SKM-1 (cell line): ENCODE results near the gene CXXC5.
A peak's percentile ranks its signal among the peaks of the same experiment; 100 is the strongest.

Experiments
- DNase-seq: peaks from one replicate; lab custom pipeline; 2025; ENCODE audit not compliant: unreplicated experiment; lab: John Stamatoyannopoulos, UW

The CXXC5 gene

GRCh38 chr5:139650689-139651042 lies 2.5 kb downstream of the CXXC5 start:
- DNase-seq, result no peak

GRCh38 chr5:139651043-139651834 lies 3.1 kb downstream of the CXXC5 start:
- DNase-seq, result no peak

GRCh38 chr5:139651853-139652787 lies 4.0 kb downstream of the CXXC5 start:
- DNase-seq, result no peak

DNA sequence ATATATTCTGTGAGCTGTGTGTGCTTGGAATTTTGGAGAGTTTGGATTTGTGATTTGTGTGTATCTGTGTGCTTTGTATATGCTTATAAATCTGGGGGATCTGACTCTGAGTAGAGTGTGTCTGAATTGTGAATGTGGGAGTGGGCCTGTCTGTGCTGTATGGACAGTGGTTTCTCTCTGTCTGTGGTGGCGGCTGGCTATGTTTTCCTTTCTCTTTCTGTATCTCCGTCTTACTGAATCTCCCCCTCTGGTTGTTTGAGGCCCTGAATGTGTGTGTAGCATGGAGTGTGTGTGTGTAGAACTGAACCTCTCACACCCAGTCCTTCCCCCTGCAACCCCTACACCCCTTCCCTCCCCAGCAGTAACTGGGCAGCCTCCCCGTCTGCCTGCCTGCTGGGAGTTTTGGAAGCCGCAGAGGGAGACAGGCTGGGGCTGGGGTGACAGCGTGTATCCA lies 4.7 kb downstream of the CXXC5 start:
- DNase-seq, result no peak

DNA sequence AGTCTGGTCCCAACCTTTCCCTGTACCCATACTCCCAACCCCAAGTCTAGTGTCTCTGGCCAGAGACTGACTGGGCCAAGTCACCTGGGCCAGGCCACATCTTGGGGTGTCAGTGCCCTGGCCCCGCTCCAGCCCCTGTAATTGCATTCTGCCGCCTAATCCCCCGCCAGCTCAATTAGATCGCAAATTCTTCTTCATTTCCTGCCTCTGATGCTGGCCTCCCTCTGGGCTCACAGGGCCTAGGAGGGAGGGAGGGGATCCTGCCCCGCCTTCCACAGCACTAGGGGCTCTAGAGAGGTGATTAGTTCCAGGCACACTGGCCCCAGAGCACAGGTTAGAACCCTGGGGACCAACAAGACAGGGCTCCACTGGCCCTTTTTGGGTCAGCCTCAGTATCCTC lies 5.5 kb downstream of the CXXC5 start:
- no peak for DNase-seq

DNA sequence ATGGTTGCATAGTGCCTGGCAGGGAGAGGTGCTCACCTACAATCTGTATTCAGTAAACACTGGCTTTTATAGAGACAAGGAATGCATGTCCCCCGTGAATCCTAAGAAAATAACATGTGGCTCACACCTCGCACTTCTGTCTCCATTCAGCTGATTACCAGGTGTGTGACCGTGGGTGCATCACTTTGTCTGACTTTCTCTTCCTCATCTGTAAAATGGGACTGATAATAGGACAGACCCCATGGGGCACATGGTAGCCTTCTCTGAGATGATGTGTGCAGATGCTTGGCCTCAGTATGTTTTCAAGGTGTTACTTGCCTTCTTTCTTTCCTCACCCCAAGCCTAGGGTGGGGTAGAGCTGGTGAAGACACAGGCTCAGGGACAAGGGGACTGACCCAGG lies 6.3 kb downstream of the CXXC5 start:
- no peak for DNase-seq

DNA sequence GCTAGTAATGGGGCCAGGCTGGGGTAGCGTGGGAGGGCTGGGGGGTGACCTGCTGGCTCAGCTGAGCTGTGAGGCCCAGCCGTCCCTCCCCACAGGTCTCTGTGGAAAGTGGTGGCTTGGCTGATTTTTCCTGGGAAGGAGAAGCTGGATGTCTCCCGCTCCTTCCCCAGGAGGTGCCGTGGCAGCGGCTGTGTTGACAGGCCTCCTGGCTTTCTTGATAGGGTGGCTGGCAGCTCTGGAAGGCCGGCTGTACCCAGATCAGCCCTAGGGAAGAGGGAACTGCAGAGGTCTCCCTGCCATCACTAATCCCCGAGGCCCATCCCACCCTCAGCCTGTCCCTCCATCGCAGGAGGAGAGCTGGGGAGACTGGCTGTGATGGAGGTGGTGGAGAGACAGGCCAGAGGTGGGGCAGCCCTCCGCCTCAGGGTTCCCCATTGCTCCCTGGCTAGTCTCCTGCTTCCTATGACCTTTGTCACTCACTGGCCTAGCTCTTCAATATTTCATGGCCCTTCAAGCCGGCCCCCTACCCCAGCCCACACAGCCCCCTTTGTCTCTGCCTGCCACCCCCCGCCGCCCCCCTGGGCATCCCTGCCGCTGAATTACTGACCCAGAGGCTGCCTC lies 6.8 kb downstream of the CXXC5 start:
- DNase-seq, result no peak

DNA sequence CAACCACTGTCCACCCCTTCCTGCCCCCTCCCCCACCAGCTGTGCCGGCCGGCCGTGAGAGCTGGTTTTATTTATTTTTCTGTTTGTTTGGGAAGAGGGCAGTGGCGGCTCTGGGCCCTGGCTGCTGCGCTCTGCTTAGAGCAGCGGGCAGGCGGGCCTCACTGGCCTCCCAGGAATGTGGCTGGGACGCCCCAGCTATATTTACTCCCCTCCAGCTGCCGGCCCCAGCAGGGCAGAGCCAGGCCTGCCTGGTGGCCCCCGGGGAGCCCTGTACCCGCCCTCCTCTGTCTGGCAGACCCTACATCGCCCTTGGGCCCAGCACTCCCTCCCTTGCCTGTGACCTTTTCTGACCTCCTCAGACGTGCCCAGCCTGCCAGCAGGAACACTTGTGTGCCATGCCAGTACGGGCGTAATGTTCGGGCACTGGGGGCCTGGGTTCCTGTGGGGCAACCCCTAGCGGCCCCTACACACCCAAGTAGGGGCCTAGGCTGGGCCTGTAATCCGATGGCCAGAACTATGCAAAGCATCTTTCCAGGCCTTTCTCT lies 7.7 kb downstream of the CXXC5 start:
- no peak for DNase-seq

- no peak for DNase-seq
Observed at GRCh38 chr5:139657363-139658321, 9.5 kb downstream of the CXXC5 start.

DNA sequence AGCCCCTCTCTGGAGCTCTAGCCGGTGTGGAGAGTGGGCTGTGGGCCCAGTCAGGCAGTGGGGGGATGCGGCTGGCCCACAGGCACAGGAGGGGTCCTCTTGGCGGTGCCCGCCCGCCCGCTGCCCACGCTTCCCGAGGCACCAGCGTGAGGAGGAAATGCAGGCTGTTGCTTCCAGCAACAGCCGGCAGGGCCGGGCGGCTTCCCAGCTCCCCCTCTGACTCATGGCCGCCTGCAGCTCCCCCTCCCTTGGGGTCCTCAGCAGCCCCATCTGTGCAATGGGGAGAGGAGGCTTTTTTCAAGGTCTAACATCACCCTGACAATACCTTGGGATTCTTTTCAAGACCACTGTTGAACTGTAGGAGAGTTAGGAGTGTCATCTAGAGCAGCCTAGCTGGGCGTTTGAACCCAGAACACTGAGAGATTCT lies 10.4 kb downstream of the CXXC5 start:
- DNase-seq, result no peak

GRCh38 chr5:139658928-139659667 lies 10.9 kb downstream of the CXXC5 start:
- DNase-seq, result no peak

GRCh38 chr5:139659695-139660101 lies 11.5 kb downstream of the CXXC5 start:
- no peak for DNase-seq

GRCh38 chr5:139660105-139660922 lies 12.2 kb downstream of the CXXC5 start:
- DNase-seq, result no peak

DNA sequence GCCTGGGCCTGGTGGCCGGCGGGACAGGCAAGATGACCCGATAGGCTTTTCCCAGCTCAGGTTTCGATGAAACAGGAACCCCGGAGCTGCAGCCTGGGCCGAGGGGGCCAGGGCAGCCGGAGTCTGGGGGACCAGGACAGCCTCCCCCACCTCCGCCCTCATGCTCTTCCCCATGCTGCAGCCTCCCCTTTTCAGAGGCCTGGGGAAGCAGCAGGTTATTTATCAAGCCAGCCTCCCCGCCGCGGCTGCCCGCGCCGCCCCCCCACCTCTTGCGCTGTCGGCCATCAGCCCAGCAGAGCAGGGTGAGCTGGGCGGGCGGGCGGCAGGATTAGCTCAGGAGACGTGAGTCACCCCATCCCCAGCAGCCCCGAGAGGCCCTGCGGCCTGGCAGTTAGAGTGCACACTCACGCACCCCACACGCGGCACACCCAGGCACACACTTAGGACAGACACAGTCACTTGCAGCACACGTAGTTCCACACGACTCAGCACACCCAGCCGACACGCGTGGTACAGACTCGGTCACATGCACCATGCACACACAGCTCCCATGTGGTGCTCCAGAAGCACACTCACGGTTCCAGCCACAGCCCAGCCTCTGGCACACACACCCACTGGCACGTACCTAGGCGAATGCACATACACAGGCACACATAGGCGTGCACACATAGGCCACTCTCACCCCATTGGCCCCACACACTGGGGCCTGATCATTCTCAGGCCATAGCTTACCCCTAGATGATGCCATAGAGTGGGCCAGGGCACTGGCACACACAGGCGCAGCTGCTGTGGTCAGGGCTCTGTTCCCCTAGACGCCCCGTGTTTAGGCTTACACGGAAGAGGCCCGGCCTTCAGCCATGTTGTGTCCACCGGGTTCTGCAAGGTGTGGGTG lies 13.0 kb downstream of the CXXC5 start:
- DNase-seq, result peak; percentile 67

DNA sequence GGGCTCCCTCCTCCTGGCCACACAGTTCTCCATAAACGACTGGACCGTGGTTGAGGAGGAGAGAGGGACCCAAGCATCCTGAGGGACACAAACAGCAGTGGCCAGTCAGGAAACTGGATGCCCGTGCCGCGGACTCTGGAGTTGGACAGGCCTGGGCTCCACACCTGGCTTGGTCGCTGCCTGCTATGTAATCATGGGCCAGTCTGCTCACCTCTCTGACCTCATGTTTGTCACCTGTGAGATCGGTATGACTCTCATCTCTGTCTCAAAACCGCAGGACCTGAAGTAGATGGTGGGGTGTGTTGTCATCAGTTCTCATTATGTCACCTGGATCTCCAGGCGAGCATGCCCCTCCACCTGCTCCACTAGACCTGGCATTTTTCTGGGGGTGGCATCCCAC lies 14.5 kb downstream of the CXXC5 start:
- no peak for DNase-seq

DNA sequence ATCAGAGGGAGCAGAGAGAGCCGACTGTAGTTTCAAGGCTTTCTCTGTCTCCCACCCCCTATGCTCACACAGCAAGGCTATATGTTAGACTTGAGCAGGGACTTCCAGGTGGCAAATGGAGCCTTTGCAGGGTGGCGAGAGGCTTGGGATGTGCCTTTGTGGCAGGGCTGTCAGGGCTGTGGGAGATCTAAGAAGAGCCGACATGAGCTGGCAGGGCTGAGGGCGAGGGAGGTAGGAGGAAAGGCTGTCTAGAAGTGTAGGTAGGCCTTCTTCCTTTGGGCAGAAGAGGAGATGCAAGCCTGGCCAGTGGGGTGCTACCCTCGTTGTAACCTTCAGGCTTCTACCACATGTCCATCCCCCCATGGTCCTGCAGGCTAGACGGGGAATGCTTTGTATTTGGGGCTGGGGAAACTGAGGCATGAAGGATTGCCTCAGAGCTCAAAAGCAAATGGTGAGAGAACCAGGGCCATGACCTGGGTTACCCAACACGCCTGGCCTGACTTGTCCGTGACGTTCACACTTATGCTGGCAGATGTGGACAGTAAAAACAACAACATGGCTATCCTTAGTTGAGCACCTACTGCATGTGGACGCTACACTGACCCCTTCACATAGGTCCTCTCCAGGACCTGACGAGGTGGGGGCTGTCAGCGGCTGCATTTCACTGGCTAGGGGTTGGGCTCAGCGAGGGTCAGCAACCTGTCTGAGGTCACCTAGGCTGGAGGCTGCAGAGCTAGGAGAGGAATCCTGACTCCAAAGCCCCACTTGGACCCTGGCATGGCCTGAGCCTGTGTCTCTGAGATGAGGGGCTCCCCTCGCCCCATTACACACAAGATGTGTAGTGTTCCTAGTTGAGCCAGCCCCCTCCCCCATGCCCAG lies 15.3 kb downstream of the CXXC5 start:
- no peak for DNase-seq
